HG03469 (cell line): ENCODE results near the gene PPWD1.
A peak's percentile ranks its signal among the peaks of the same experiment; 100 is the strongest.

Experiments
- ATAC-seq: cut with Tn5 transposase; IDR thresholded peaks from one replicate; pipeline ENCODE4 v1.9.1; 2021; ENCODE audit warnings: mild to moderate bottlenecking, moderate library complexity, moderate number of reproducible peaks; ENCODE audit not compliant: unreplicated experiment

Gene PPWD1

GRCh38 chr5:65623482-65623881 lies 60.4 kb downstream of the PPWD1 start:
- no peak for ATAC-seq

- peak; percentile 90 for ATAC-seq
Observed at GRCh38 chr5:65624025-65624570, 61.0 kb downstream of the PPWD1 start, which contains the start of gene TRIM23. TRIM23 (minus strand) TSS chr5:65624333; CDS start chr5:65624274, 59 bp downstream.

DNA sequence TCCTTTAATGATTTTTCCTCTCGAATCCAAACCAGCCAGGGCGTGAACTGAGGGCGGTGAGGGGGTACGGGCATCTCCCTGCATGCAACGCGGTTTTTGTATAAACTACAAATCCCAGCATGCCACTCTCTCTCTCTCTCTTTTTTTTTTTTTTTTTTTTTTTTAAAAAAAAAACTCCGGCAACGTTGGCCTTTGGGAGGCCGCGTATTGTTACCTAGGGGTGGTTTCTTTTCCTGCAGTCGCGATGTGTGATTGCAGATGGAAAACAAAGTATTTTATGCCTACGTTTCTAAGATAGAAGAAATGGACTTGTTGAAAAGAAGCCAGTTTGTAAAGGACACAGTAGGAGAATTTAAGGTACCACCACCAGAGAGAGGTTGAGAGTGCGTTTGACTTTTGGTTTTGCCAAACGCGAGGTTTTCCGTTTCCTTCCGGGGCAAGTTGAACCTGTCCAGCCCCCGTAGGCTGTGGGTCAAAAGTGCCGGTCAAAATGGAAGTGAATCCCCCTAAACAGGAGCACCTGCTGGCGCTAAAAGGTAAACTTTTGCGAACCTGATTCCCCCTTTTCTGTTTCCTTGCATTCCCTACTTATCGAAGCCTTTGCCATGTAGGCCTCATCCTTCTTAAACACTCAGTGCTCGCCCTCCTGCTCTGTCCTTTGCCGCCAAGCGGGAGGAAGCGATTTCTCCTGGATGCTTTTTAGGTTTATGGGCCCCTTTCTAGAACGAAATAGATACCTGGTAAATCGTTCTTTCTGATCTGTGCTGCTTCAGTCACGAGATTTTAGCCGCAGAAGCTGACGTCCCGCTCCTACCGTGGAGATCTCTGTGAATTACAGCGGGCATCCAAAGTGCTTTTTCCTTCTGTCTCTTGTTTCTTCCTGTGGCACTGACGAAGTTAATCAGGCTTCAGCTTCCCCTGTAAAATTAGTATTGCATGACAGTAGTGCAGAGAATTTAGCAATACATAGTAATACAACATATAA lies 61.8 kb downstream of the PPWD1 start, which contains the start of the genes SHLD3 and TRAPPC13:
Gene SHLD3 (plus strand): TSS at position 457 of the 985 bp plus-strand sequence. CDS start 4,561 bp downstream, outside the sequence.
Gene TRAPPC13 (plus strand): TSS at position 457 of the 985 bp plus-strand sequence. CDS start 34 bp downstream, at position 491.
- ATAC-seq = peak; percentile 50

DNA sequence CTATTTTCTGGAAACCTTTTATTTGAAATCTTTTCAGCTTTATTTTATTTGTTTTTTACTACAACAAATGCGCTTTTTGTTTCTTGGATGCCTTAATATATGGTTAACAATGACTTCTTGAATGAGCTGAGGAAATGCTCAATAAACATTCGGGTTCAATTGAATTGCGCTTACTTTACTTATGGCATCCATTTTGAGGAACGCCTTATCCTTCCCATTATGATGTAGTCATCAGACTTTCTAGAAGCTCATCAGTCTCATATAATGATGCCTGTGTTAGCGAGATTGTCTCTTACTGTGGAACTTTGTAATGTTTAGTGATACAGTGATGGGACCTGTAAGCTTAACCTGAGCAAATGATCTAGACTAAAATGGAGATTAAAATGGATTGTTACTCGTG lies 62.6 kb downstream of the PPWD1 start:
- no peak for ATAC-seq

DNA sequence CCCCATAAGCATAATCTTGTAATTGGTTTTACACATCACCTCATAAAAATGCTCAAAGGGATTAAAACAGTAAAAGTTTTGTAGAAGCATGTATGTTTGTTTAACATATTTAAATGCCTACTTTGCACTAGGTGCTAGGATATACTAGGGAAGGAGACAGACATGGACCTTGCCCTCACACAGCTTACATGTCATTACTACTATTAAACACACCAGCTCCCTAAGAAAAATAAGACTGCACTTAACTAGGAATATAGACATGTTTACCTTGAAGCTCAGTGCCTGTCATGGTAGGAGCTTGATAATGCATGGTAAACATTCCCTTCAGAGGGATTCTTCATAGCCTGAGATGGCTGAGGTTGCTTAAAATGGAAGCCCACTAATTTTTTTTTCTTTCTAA lies 67.9 kb downstream of the PPWD1 start:
- ATAC-seq = no peak
